Measurements from ENCODE around the gene NCOA7.

GRCh38 chr6:125807293-125807692 lies 16.5 kb downstream of the NCOA7 start:
- no peak for TF ChIP-seq CTCF (IDR thresholded peaks at IDR 0.05)
- TF ChIP-seq POLR2A (IDR thresholded peaks at IDR 0.05) = no peak

Measured in adrenal gland (tissue), 5 donors.